Heart left ventricle (tissue), 13 donors: ENCODE data around the gene C15orf40.

ENCODE experiments used
- CTCF ChIP-seq, 12 donors: fragments of 200-600 bp; sonication (generic) in 4 of 12; IDR thresholded peaks; one replicate each; pipeline versions ENCODE4 v1.5.0 to v1.8.0; 2018 to 2022; ENCODE audit warnings: antibody characterized with exemption in 12 of 12, mild to moderate bottlenecking in 5 of 12
- POLR2A ChIP-seq, 2 donors: fragments of 450-650 bp; IDR thresholded peaks; one replicate each; pipeline ENCODE4 v1.6.1; 2017; ENCODE audit warnings: antibody characterized with exemption in 2 of 2, mild to moderate bottlenecking in 2 of 2, moderate library complexity in 2 of 2
- donor health status: ischemic (EF 13 %, LVEDD 7.1; RV severe dilation, severe dysfunction).
- donor health status: DM: no; HTN: yes; CAD: no.
- donor health status: DM: no; HTN: no; CAD: no.
- donor health status: ischemic (EF 25% LVEDD 6.9; RV normal size, moderate dysfunction).
- donor health status: ischemic (EF 25% LVEDD 5.7; RV mildly dilated, moderate dysfunction).
- donor health status: ischemic (EF 35%, LVEDD 5.7; RV mildly dilated, moderate dysfunction).
- donor health status: nonischemic (EF 11% LVEDD 7.7; RV severe dilation, severe dysfunction).
- donor health status: DM: yes; HTN: yes; CAD: no.
- donor health status: PGD.
- donor health status: ischemic (EF 29% LVEDD 5.4; RV normal size, mild dysfunction).
- donor health status: nonischemic (EF 23%, LVEDD 6.1; RV moderate dilation, normal function).

GRCh38 chr15:82992436-82992998 lies 18.9 kb downstream of the C15orf40 start:
- TF ChIP-seq CTCF (IDR thresholded peaks at IDR 0.05) (no peak), POLR2A (IDR thresholded peaks at IDR 0.05) (no peak)
